Measurements from ENCODE around the gene GBF1. TPM values are rescaled to one million over a fixed set of nuclear protein-coding genes. Genes with fewer than 3 reads are reported as not detected.

GBF1 gene
- total and polyA plus RNA-seq, 2 of the 13 experiments (the other 11 are each of a cell fraction or from before 2014, with no cell fraction given), result 17.1 to 21.9 TPM

- TF ChIP-seq POLR2AphosphoS5 (IDR thresholded peaks at IDR 0.05; ENCODE audit: low read depth, low read length), result peak; percentile 41
- TF ChIP-seq KAT7 (CRISPR knock-in tag; IDR thresholded peaks at IDR 0.05; ENCODE audit: borderline replicate concordance), result peak; percentile 54; the same call in 1 of the 2 replicates
- TF ChIP-seq KAT8 (CRISPR knock-in tag; IDR thresholded peaks at IDR 0.05), result peak; percentile 77
- peak; percentile 88 for TF ChIP-seq MAZ (IDR thresholded peaks at IDR 0.05; ENCODE audit: borderline replicate concordance, low read depth, low read length)
- TF ChIP-seq MAZ (CRISPR knock-in tag; IDR thresholded peaks at IDR 0.05; ENCODE audit: low read depth), result no peak; the same call in none of the 2 replicates
- TF ChIP-seq ZNF20 (CRISPR knock-in tag; IDR thresholded peaks at IDR 0.05), result no peak
- no peak for TF ChIP-seq GABPA (IDR thresholded peaks at IDR 0.05; ENCODE audit: low read depth, low read length)
- TF ChIP-seq GABPA (CRISPR knock-in tag; IDR thresholded peaks at IDR 0.05; ENCODE audit: low read depth), result peak; percentile 79
- peak; percentile 29; the same call in 1 of the 2 replicates for TF ChIP-seq TFDP1 (CRISPR knock-in tag; IDR thresholded peaks at IDR 0.05; ENCODE audit: borderline replicate concordance)
- 0 out of 2 replicates have a peak, but pooled peaks have one; percentile 29 for TF ChIP-seq ZNF256 (CRISPR knock-in tag; conservative IDR thresholded peaks at IDR 0.05)
- no peak; the same call in 1 of the 2 replicates for TF ChIP-seq ZBTB38 (CRISPR knock-in tag; IDR thresholded peaks at IDR 0.05)
- no peak for TF ChIP-seq SCMH1 (CRISPR knock-in tag; IDR thresholded peaks at IDR 0.05; ENCODE audit: borderline replicate concordance)
- TF ChIP-seq MTERF4 (CRISPR knock-in tag; IDR thresholded peaks at IDR 0.05), result peak; percentile 66; the same call in 1 of the 2 replicates
- TF ChIP-seq ZNF772 (CRISPR knock-in tag; IDR thresholded peaks at IDR 0.05), result 0 out of 2 replicates have a peak, but pooled peaks have one; percentile 14
- peak; percentile 72 for TF ChIP-seq PHF8 (CRISPR knock-in tag; IDR thresholded peaks at IDR 0.05)
- peak; percentile 93; the same call in 1 of the 2 replicates for TF ChIP-seq RFXAP (CRISPR knock-in tag; IDR thresholded peaks at IDR 0.05; ENCODE audit: borderline replicate concordance)
- peak in 1 of 2 experiments; percentile 83; a peak in 2 of 4 replicates for TF ChIP-seq KLF16 (CRISPR knock-in tag; IDR thresholded peaks at IDR 0.05)
- peak; percentile 63; the same call in 1 of the 2 replicates for TF ChIP-seq FOXJ3 (CRISPR knock-in tag; IDR thresholded peaks at IDR 0.05; ENCODE audit: borderline replicate concordance)
- 0 out of 2 replicates have a peak, but pooled peaks have one; percentile 26 for TF ChIP-seq ZNF205 (CRISPR knock-in tag; IDR thresholded peaks at IDR 0.05)
- no peak for TF ChIP-seq PCBP2 (optimal IDR thresholded peaks at IDR 0.05; ENCODE audit: low read depth, low read length, poor library complexity, severe bottlenecking)
- TF ChIP-seq ZNF24 (IDR thresholded peaks at IDR 0.05), result no peak
- no peak for TF ChIP-seq PTBP1 (IDR thresholded peaks at IDR 0.05; ENCODE audit: low read depth, low read length, poor library complexity, severe bottlenecking)
- no peak for TF ChIP-seq ZNF780A (CRISPR knock-in tag; IDR thresholded peaks at IDR 0.05)
- TF ChIP-seq MEF2D (CRISPR knock-in tag; IDR thresholded peaks at IDR 0.05), result peak; percentile 34; the same call in 1 of the 2 replicates
- 0 out of 2 replicates have a peak, but pooled peaks have one; percentile 36 for TF ChIP-seq TOE1 (CRISPR knock-in tag; IDR thresholded peaks at IDR 0.05)
- peak; percentile 93 for TF ChIP-seq RAD21 (CRISPR knock-in tag; IDR thresholded peaks at IDR 0.05)
- TF ChIP-seq ZNF503 (CRISPR knock-in tag; IDR thresholded peaks at IDR 0.05), result 0 out of 2 replicates have a peak, but pooled peaks have one; percentile 53
- TF ChIP-seq ZNF260 (CRISPR knock-in tag; IDR thresholded peaks at IDR 0.05; ENCODE audit: borderline replicate concordance, low read depth), result no peak
These were observed 148.9 kb downstream of the GBF1 start (continued) for GRCh38 chr10:102394079-102394800.
